Measurements from ENCODE around the gene DCP1B.

Gene DCP1B

DNA sequence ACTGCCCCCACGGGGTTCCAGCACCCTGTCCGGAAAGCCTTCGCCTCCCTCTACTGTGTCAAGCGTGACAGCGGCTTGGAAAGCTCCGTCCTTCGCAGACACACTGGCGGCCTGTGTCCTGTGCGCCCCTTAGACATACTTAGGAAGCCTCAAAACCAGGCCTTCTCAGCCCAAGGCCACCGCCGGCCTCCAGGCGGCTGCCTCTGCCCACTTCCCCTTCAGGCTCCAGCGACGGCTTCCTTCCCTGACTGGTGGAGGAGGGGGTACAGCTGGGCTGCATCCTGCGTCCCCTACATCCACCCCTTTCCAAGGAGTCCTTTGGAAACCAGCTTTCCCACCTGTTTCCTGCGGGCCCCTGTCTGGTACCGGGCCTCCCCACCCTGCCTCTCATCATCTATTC, 83.3 kb downstream of the DCP1B start:
- no peak overlapping the region for H3K9ac ChIP-seq (ENCODE audit: low read depth, low read length)
- H3K27ac ChIP-seq (ENCODE audit: low read length) = no peak overlapping the region
- H3K27me3 ChIP-seq (ENCODE audit: insufficient read depth, low read length) = no peaks in the 10 kb centered on the region
- H3K9me3 ChIP-seq (ENCODE audit: insufficient read depth, low read depth, low read length) = no peaks in the 10 kb centered on the region
- no peak overlapping the region for H3K4me3 ChIP-seq (ENCODE audit: low read length)
- H3K36me3 ChIP-seq (ENCODE audit: insufficient read depth, low read depth, low read length) = no peaks in the 10 kb centered on the region
- no peaks in the 10 kb centered on the region; the same call in 1 of the 2 replicates for H3K4me1 ChIP-seq (ENCODE audit: insufficient read depth, low read length)

DNA sequence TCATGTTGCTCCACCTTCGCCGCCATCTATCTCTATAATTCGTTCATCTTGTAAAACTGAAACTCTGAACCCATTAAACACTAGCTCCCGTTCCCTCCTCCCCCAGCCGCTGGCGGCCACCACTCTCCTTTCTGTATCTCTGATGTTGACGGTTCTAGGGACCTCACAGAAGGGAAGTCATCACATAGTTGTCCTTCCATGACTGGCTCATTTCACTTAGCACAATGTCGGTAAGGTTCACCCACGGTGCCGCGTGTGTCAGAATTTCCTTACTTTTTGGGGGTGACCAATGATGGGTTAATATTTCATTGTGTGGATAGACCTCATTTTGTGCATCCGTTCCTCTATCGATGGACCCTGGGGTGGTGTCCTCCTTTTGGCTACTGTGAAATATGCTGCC, 83.8 kb downstream of the DCP1B start:
- Histone ChIP-seq H3K9me3 (ENCODE audit: insufficient read depth, low read depth, low read length) (no peaks in the 10 kb centered on the region), H3K4me3 (ENCODE audit: low read length) (no peak overlapping the region), H3K4me1 (ENCODE audit: insufficient read depth, low read length) (no peaks in the 10 kb centered on the region; the same call in 1 of the 2 replicates), H3K9ac (ENCODE audit: low read depth, low read length) (no peak overlapping the region), H3K27me3 (ENCODE audit: insufficient read depth, low read length) (no peaks in the 10 kb centered on the region), H3K27ac (ENCODE audit: low read length) (no peak overlapping the region), H3K36me3 (ENCODE audit: insufficient read depth, low read depth, low read length) (no peaks in the 10 kb centered on the region)

DNA sequence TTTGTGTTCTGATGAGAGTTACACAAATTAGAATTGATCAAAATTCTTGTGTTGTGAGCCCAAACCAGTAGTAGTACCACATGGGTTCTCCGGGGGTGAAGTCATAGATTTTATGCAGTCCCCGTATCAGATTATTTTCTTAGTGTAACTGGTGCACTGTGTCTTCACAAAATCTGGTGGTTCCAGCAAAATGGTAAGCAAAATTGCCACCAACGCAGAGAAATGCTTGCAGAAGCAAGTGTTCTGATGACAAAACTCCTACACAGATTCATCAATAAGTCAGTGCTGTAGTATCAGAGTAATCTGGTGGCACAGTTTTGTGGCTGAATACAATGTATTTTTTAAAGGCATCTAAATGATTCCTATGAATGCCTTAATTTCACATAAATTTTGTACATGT, 84.5 kb downstream of the DCP1B start:
- Histone ChIP-seq H3K4me1 (ENCODE audit: insufficient read depth, low read length) (no peaks in the 10 kb centered on the region; the same call in 1 of the 2 replicates), H3K9me3 (ENCODE audit: insufficient read depth, low read depth, low read length) (no peaks in the 10 kb centered on the region), H3K27me3 (ENCODE audit: insufficient read depth, low read length) (no peaks in the 10 kb centered on the region), H3K36me3 (ENCODE audit: insufficient read depth, low read depth, low read length) (no peaks in the 10 kb centered on the region), H3K9ac (ENCODE audit: low read depth, low read length) (no peak overlapping the region), H3K27ac (ENCODE audit: low read length) (no peak overlapping the region), H3K4me3 (ENCODE audit: low read length) (no peak overlapping the region)

DNA sequence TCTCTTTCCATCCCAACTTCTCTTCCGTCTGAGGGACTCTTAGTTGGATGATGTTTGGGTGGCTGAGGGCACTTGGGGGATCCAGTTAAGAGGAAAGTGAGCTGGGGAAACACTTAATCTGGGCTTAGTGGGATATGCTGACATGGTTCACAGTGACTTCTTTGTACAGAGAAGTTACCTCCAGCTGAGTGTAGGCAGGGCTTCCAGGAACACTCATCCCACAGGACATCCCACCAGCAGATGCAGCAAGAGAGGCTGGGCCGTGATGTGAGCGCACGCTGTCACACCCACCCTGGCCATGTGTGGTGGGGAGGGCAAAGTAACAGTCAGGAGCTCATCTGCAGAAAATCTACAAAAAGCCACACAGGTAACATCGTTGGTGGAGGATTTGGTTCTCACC, 85.0 kb downstream of the DCP1B start:
- Histone ChIP-seq H3K36me3 (ENCODE audit: insufficient read depth, low read depth, low read length) (no peaks in the 10 kb centered on the region), H3K4me1 (ENCODE audit: insufficient read depth, low read length) (no peaks in the 10 kb centered on the region; the same call in 1 of the 2 replicates), H3K9me3 (ENCODE audit: insufficient read depth, low read depth, low read length) (no peaks in the 10 kb centered on the region), H3K4me3 (ENCODE audit: low read length) (no peak overlapping the region), H3K27me3 (ENCODE audit: insufficient read depth, low read length) (no peaks in the 10 kb centered on the region), H3K9ac (ENCODE audit: low read depth, low read length) (no peak overlapping the region), H3K27ac (ENCODE audit: low read length) (no peak overlapping the region)

DNA sequence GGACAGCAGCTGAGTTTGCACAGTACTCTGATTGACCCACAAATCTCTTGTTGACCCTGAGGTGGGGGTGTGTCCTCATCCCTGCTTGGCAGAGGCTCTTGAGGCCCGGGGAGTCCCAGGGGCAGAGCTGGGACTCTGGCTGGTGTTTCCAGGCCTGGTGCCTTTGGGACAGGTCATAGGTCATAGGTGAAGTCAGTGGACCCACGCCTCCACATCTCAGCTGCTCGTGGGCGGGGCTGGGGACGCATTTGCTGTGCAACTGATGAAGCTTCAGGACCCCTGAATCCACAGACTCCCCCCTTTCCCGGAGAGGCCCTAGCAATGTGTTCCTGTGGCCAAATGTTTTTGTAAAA, 85.4 kb downstream of the DCP1B start:
- H3K9me3 ChIP-seq (ENCODE audit: insufficient read depth, low read depth, low read length) = no peaks in the 10 kb centered on the region
- H3K4me1 ChIP-seq (ENCODE audit: insufficient read depth, low read length) = no peaks in the 10 kb centered on the region; the same call in 1 of the 2 replicates
- no peaks in the 10 kb centered on the region for H3K36me3 ChIP-seq (ENCODE audit: insufficient read depth, low read depth, low read length)
- no peak overlapping the region for H3K27ac ChIP-seq (ENCODE audit: low read length)
- H3K27me3 ChIP-seq (ENCODE audit: insufficient read depth, low read length) = no peaks in the 10 kb centered on the region
- no peak overlapping the region for H3K9ac ChIP-seq (ENCODE audit: low read depth, low read length)
- H3K4me3 ChIP-seq (ENCODE audit: low read length) = no peak overlapping the region

DNA sequence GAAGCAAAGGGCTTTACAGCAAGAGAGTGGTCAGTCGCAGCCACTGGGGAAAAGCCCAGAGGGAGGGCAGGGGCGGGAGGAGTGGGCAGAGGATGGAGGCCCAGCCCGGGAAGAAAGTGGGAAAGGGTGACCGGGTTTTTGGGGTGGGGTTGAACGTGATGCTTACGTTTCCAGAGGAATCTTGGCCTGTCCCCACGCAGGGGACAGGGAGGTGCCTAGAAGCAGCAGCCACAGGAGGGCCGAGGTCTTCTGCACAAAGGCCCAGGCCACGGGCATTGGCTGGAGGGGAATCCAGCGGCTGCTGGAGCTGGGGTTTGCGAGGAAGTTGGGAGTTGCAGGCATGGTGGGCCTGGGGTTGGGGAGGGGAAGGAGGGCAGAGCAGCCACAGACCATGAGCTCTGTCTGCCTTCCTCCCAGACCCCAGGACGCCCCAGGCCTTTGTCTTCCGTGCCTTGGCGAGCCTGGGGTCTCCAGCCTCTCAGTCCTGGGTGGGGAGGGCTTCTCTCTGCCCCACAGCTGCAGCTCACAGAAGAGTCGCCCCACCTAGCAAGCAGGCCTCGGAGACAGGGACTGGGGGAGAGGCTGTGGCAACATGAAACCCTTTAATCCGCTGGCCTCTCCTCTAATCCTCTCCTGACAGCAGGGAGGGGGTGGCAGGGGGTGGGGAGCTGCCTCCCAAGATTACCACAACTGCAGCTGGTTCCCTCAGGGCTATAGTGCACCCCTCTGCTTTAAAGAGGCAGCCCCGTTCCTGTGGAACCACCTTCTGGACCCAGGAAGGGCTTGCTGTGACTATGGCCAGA, 86.0 kb downstream of the DCP1B start, which contains the start of gene CACNA2D4:
Gene CACNA2D4, minus strand, starts transcription at position 572 of the 803 bp plus-strand sequence. Its CDS starts 179 bp downstream, at position 393.
- H3K9me3 ChIP-seq (ENCODE audit: insufficient read depth, low read depth, low read length) = no peaks in the 10 kb centered on the region
- no peaks in the 10 kb centered on the region for H3K36me3 ChIP-seq (ENCODE audit: insufficient read depth, low read depth, low read length)
- H3K4me1 ChIP-seq (ENCODE audit: insufficient read depth, low read length) = no peaks in the 10 kb centered on the region; the same call in 1 of the 2 replicates
- no peak within 1 kb of the TSS for H3K4me3 ChIP-seq (ENCODE audit: low read length)
- no peaks in the 10 kb centered on the region for H3K27me3 ChIP-seq (ENCODE audit: insufficient read depth, low read length)
- no peak within 1 kb of the TSS for H3K27ac ChIP-seq (ENCODE audit: low read length)
- no peak within 1 kb of the TSS for H3K9ac ChIP-seq (ENCODE audit: low read depth, low read length)

DNA sequence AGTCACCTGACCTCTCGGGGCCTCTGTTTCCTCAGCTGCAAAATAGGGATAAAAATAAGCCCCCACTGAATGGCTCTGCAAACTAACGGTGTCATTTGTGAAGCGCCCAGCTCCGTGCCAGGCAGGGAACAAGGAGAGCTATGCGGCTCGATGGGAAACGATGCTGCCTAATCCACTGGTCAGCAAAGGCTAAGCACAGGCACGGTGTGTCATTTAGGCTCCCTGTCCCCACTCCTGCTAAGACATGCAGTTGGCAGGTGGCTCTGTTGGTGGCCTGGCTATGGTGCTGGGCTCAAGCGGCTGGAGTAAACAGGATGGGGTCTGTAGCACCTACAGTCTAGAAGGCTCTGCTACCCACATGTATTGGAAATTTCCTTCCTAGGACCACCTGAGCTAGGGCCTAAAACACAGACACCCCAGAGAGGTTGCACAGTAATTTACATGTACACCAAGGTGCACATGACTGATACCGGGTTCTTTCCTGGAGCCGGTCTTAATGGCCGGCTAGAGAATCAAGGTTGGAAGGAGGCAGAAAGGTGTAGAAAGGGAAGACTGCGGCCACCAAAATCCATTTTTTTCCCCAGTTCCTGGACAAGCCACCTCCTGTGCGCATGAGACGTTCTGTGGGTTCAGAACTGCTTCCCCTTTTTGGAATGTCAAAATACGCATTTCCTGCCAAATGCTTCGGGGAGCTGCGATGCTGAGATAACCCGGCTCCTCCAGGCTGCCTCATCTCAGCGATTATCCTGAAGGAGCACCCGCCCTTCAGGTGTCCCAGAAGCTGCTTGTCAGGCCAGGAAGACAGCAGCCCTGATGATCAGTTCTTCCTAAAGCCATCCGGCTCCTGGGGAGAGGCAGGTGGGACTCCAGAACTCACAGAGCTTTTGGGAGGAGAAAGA, 86.8 kb downstream of the DCP1B start:
- H3K4me1 ChIP-seq (ENCODE audit: insufficient read depth, low read length) = no peaks in the 10 kb centered on the region; the same call in 1 of the 2 replicates
- no peaks in the 10 kb centered on the region for H3K36me3 ChIP-seq (ENCODE audit: insufficient read depth, low read depth, low read length)
- no peak overlapping the region for H3K9ac ChIP-seq (ENCODE audit: low read depth, low read length)
- no peaks in the 10 kb centered on the region for H3K9me3 ChIP-seq (ENCODE audit: insufficient read depth, low read depth, low read length)
- H3K27me3 ChIP-seq (ENCODE audit: insufficient read depth, low read length) = no peaks in the 10 kb centered on the region
- H3K4me3 ChIP-seq (ENCODE audit: low read length) = no peak overlapping the region
- no peak overlapping the region for H3K27ac ChIP-seq (ENCODE audit: low read length)

DNA sequence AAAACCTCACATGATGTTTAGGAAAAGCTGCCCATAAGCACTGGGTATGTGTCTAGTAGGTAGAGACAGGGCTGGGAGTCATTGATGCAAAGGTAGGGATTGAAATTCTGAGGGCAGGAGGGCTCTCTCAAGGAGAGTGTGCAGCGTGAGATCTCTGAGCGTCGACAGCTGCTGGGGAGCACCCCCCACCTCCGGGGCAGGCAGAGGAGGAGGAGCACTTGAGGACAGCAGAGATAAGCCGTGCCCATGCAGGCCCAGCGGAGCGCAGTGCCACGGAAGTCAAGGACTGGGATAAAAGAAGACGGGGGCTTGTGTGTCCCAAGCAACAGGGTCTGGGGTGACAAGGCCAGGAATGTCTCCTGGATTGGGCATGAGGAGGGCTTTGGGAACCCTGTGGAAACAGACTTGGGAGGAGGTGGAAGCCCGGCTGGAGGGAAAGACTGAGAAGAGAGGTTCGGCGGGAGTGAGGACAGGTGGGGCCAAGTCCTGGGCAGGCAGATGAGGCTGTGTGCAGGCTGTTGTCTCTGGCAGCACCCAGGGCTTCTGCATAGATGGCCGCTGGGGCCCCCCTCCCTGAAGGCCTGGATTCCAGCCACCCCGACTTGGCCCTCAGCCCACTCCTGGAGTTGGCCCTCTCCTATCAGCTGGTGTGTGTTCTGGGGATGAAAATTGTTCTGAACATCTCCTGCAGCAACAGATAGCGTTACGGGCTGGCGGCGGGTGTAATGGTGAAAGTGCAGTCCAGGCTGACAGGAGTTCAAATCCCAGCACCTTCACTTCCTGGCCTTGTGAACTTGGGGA, 87.7 kb downstream of the DCP1B start:
- Histone ChIP-seq H3K4me1 (ENCODE audit: insufficient read depth, low read length) (no peaks in the 10 kb centered on the region; the same call in 1 of the 2 replicates), H3K27me3 (ENCODE audit: insufficient read depth, low read length) (no peaks in the 10 kb centered on the region), H3K9me3 (ENCODE audit: insufficient read depth, low read depth, low read length) (no peaks in the 10 kb centered on the region), H3K36me3 (ENCODE audit: insufficient read depth, low read depth, low read length) (no peaks in the 10 kb centered on the region), H3K27ac (ENCODE audit: low read length) (no peak overlapping the region), H3K9ac (ENCODE audit: low read depth, low read length) (no peak overlapping the region), H3K4me3 (ENCODE audit: low read length) (no peak overlapping the region)

DNA sequence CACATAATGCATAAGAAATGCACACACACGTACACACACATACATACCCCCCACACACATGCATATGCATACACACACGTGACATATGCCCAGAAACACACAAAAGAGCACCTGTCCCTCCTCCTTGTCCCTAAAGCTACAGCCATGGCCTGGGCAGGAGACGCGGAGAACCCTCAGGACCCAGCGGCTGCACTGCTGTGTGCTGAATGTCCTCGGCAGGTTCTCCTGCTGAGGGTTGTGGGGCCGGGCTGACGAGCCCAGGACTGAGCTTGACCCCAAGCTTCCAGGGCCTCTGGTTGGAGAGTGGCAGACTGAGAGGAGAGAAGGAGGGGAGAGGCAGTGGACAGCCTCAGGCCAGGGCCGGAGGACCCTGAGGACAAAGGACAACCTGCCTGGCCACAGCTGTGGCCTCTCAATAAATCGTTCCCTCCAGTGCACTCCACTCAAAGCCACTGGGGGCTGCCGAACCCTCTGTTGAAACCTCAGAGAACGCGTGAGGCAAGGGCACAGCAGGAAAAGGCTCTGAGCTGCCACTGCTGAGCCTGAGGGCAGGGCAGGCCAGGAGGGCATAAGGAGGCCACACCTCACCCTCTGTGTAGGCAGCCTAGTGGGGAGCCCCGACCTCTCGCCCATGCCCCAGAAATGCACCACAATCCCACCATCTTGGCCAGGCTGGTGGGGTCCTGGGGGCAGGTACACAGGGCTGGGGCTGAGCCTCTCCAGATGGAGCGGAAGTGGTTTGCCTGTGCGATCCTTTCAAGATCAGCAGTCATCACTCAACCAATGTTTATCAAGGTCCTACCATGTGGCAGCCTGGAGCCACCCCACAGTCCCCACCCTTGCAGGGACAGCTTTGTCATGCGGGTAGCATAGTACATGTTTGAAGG, 88.9 kb downstream of the DCP1B start:
- Histone ChIP-seq H3K9ac (ENCODE audit: low read depth, low read length) (no peak overlapping the region), H3K4me1 (ENCODE audit: insufficient read depth, low read length) (no peaks in the 10 kb centered on the region; the same call in 1 of the 2 replicates), H3K27ac (ENCODE audit: low read length) (no peak overlapping the region), H3K4me3 (ENCODE audit: low read length) (no peak overlapping the region), H3K27me3 (ENCODE audit: insufficient read depth, low read length) (no peaks in the 10 kb centered on the region), H3K9me3 (ENCODE audit: insufficient read depth, low read depth, low read length) (no peaks in the 10 kb centered on the region), H3K36me3 (ENCODE audit: insufficient read depth, low read depth, low read length) (no peaks in the 10 kb centered on the region)

DNA sequence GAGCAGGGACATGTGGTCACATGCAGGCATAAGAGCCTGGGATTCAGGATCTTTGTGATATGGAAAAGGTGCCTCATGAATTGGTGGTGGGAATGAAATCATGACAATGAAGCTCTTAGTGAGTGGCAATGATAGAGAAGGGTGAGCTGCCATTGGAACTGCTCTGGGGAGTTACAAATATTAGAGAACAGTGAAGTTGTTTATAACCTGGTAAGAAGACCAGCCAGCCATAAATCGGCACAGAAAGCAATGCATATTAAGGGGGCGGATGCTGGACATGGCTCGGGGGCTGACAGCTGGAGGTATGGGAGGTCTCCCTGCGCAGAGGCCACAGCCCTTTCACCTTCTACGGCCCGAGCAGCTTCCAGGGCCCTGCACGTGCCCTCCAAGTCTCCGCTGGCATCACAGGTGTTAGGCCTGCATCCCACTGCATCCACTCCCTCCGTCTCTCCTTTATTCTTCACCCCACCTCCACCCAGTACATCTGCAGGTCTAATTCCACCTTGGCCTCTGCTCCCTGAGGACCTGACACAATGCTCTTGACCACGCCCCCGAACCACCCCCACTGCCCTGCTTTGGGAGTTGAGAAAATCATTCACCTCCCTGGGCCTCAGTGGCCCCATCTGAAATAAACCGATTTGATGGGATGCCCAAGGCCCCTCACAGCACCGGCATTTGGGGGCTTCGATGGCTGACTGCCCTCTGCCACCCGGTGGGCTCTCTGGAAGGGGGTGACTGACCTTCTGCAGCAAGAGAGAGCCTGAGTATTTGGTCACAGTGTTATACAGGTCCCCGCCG, 89.9 kb downstream of the DCP1B start:
- H3K9ac ChIP-seq (ENCODE audit: low read depth, low read length) = no peak overlapping the region

More for the DNA sequence above, 89.9 kb downstream of the DCP1B start:
- no peaks in the 10 kb centered on the region for H3K27me3 ChIP-seq (ENCODE audit: insufficient read depth, low read length)
- H3K36me3 ChIP-seq (ENCODE audit: insufficient read depth, low read depth, low read length) = no peaks in the 10 kb centered on the region
- H3K4me3 ChIP-seq (ENCODE audit: low read length) = no peak overlapping the region
- H3K27ac ChIP-seq (ENCODE audit: low read length) = no peak overlapping the region
- no peaks in the 10 kb centered on the region for H3K9me3 ChIP-seq (ENCODE audit: insufficient read depth, low read depth, low read length)
- H3K4me1 ChIP-seq (ENCODE audit: insufficient read depth, low read length) = no peaks in the 10 kb centered on the region; the same call in 1 of the 2 replicates
